Right atrium auricular region (tissue), 2 donors: ENCODE data around the gene SEPTIN5. TPM values are rescaled to one million over a fixed set of nuclear protein-coding genes. Genes with fewer than 3 reads are reported as not detected.

Experiments
- DNase-seq: peaks from one replicate; pipeline ENCODE4 v3.0.0-alpha.2; 2019; ENCODE audit warnings: low spot score
- H3K27ac ChIP-seq, 2 donors: fragments of 200-600 bp; sonication (generic); 1 replicate in 1 of 2; 2 replicates in 1 of 2; pipeline ENCODE4 v1.5.1; 2016 to 2019
- H3K27me3 ChIP-seq, 2 donors: fragments of 200-600 bp; sonication (generic); one replicate each; pipeline versions ENCODE4 v1.5.1 to v1.6.0; 2017 to 2019
- H3K36me3 ChIP-seq: fragments of 200-600 bp; sonication (generic); one replicate; pipeline ENCODE4 v1.5.1; 2016
- H3K4me1 ChIP-seq, 2 donors: fragments of 200-600 bp; sonication (generic); one replicate each; pipeline versions ENCODE4 v1.5.1 to v1.6.0; 2017 to 2019
- H3K4me3 ChIP-seq, 2 donors: fragments of 200-600 bp; sonication (generic); 1 replicate in 1 of 2; 2 replicates in 1 of 2; pipeline ENCODE4 v1.5.1; 2017 to 2019; ENCODE audit warnings: mild to moderate bottlenecking in 1 of 2, moderate library complexity in 1 of 2
- H3K9me3 ChIP-seq, 2 donors: fragments of 200-600 bp; sonication (generic); one replicate each; pipeline ENCODE4 v1.5.1; 2019
- CTCF ChIP-seq, 2 donors: fragments of 200-600 bp; sonication (generic); IDR thresholded peaks; one replicate each; pipeline ENCODE4 v1.5.1; 2019; ENCODE audit warnings: antibody characterized with exemption in 2 of 2
- total RNA-seq, 2 donors: library from RNA; depleted of rRNA; stranded (reverse); fragments of >200 nt; gene quantifications; one replicate each; pipeline ENCODE4 v1.1.0, GENCODE V29; 2016

The SEPTIN5 gene
- total RNA-seq, 2 donors from 2014 or later: 162 to 287 TPM

GRCh38 chr22:19763458-19764298 lies 49.4 kb downstream of the SEPTIN5 start:
- no peak overlapping the region for H3K4me3 ChIP-seq
- H3K27ac ChIP-seq: no peak overlapping the region
- peaks cover 31 to 63% of the 10 kb centered on the region in 2 donors for H3K27me3 ChIP-seq
- peaks cover 0 to 43% of the 10 kb centered on the region in 2 donors for H3K4me1 ChIP-seq
- TF ChIP-seq CTCF (IDR thresholded peaks at IDR 0.05): no peak
- H3K36me3 ChIP-seq: no peaks in the 10 kb centered on the region
- no peaks in the 10 kb centered on the region for H3K9me3 ChIP-seq
- DNase-seq: no peak

GRCh38 chr22:19764299-19764593 lies 49.9 kb downstream of the SEPTIN5 start:
- Histone ChIP-seq H3K4me1 (peaks cover 0 to 38% of the 10 kb centered on the region in 2 donors), H3K27ac (no peak overlapping the region), H3K4me3 (no peak overlapping the region), H3K9me3 (no peaks in the 10 kb centered on the region), H3K36me3 (no peaks in the 10 kb centered on the region), H3K27me3 (peaks cover 31 to 57% of the 10 kb centered on the region in 2 donors)
- DNase-seq: no peak
- no peak for TF ChIP-seq CTCF (IDR thresholded peaks at IDR 0.05)

- Histone ChIP-seq H3K4me3 (no peak overlapping the region), H3K27ac (no peak overlapping the region), H3K36me3 (no peaks in the 10 kb centered on the region), H3K4me1 (peaks cover 0 to 33% of the 10 kb centered on the region in 2 donors), H3K27me3 (peaks cover 26 to 51% of the 10 kb centered on the region in 2 donors), H3K9me3 (no peaks in the 10 kb centered on the region)
- no peak for TF ChIP-seq CTCF (IDR thresholded peaks at IDR 0.05)
- DNase-seq: no peak
Observed at GRCh38 chr22:19764636-19765476, 50.6 kb downstream of the SEPTIN5 start.

GRCh38 chr22:19765477-19766239 lies 51.4 kb downstream of the SEPTIN5 start:
- Histone ChIP-seq H3K4me1 (peaks cover 0 to 33% of the 10 kb centered on the region in 2 donors), H3K4me3 (peak overlapping the region in 1 of 2 donors; percentile 45), H3K27ac (no peak overlapping the region), H3K27me3 (peaks cover 23 to 50% of the 10 kb centered on the region in 2 donors), H3K9me3 (no peaks in the 10 kb centered on the region), H3K36me3 (no peaks in the 10 kb centered on the region)
- DNase-seq: no peak
- no peak for TF ChIP-seq CTCF (IDR thresholded peaks at IDR 0.05)

GRCh38 chr22:19766240-19766510 lies 51.9 kb downstream of the SEPTIN5 start:
- Histone ChIP-seq H3K9me3 (no peaks in the 10 kb centered on the region), H3K27ac (no peak overlapping the region), H3K36me3 (no peaks in the 10 kb centered on the region), H3K27me3 (peaks cover 23 to 50% of the 10 kb centered on the region in 2 donors), H3K4me1 (peaks cover 0 to 31% of the 10 kb centered on the region in 2 donors), H3K4me3 (peak overlapping the region; percentile 6 to 45)
- DNase-seq: no peak
- no peak for TF ChIP-seq CTCF (IDR thresholded peaks at IDR 0.05)
